ENCODE data around the gene WASL. TPM values are rescaled to one million over a fixed set of nuclear protein-coding genes. Genes with fewer than 3 reads are reported as not detected.
A peak's percentile ranks its signal among the peaks of the same experiment; 100 is the strongest.

The WASL gene
- total RNA-seq, 1 experiment from 2014 or later, result 34.4 TPM

GRCh38 chr7:123650595-123650994 lies 98.2 kb downstream of the WASL start:
- H3K27ac Mint-ChIP-seq, result 0 out of 2 replicates have a peak overlapping the region, but pooled peaks have one; percentile 3
- CTCF ChIA-PET, result interaction anchor here (1.8 kb wide), 1 partner anchor 32 kb away, joined by 6 read pairs; no protein-coding TSS in a partner anchor
- POLR2A ChIA-PET, result no interaction called here

More at GRCh38 chr7:123650595-123650994, 98.2 kb downstream of the WASL start:
- Mint-ChIP-seq H3K9me3 (no peaks in the 10 kb centered on the region), H3K4me3 (no peak overlapping the region), H3K4me1 (peaks cover 21% of the 10 kb centered on the region), H3K36me3 (no peaks in the 10 kb centered on the region), H3K27me3 (ENCODE audit: low read depth) (no peaks in the 10 kb centered on the region)
- DNase-seq (ENCODE audit: low spot score), result no peak
- TF ChIP-seq JUN (CRISPR knock-in tag; IDR thresholded peaks at IDR 0.05), result no peak
- TF ChIP-seq RORB (CRISPR knock-in tag; IDR thresholded peaks at IDR 0.05), result no peak
- TF ChIP-seq FOXJ3 (CRISPR knock-in tag; IDR thresholded peaks at IDR 0.05; ENCODE audit: borderline replicate concordance), result no peak
- TF ChIP-seq CBFB (CRISPR knock-in tag; IDR thresholded peaks at IDR 0.05; ENCODE audit: low read depth), result no peak
- TF ChIP-seq TP53 (CRISPR knock-in tag; IDR thresholded peaks at IDR 0.05), result no peak
- TF ChIP-seq, protein P1, sequence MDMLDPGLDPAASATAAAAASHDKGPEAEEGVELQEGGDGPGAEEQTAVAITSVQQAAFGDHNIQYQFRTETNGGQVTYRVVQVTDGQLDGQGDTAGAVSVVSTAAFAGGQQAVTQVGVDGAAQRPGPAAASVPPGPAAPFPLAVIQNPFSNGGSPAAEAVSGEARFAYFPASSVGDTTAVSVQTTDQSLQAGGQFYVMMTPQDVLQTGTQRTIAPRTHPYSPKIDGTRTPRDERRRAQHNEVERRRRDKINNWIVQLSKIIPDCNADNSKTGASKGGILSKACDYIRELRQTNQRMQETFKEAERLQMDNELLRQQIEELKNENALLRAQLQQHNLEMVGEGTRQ (CRISPR knock-in tag; IDR thresholded peaks at IDR 0.05), result no peak
- no peak for TF ChIP-seq ZMAT4 (CRISPR knock-in tag; IDR thresholded peaks at IDR 0.05)
- TF ChIP-seq, protein P2, sequence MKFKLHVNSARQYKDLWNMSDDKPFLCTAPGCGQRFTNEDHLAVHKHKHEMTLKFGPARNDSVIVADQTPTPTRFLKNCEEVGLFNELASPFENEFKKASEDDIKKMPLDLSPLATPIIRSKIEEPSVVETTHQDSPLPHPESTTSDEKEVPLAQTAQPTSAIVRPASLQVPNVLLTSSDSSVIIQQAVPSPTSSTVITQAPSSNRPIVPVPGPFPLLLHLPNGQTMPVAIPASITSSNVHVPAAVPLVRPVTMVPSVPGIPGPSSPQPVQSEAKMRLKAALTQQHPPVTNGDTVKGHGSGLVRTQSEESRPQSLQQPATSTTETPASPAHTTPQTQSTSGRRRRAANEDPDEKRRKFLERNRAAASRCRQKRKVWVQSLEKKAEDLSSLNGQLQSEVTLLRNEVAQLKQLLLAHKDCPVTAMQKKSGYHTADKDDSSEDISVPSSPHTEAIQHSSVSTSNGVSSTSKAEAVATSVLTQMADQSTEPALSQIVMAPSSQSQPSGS (CRISPR knock-in tag; IDR thresholded peaks at IDR 0.05; ENCODE audit: borderline replicate concordance, low read depth), result no peak
- TF ChIP-seq ZNF532 (CRISPR knock-in tag; IDR thresholded peaks at IDR 0.05; ENCODE audit: borderline replicate concordance), result no peak
- TF ChIP-seq TCF7 (CRISPR knock-in tag; IDR thresholded peaks at IDR 0.05; ENCODE audit: low read depth), result no peak
- no peak for TF ChIP-seq CREB1 (CRISPR knock-in tag; IDR thresholded peaks at IDR 0.05)
- no peak for TF ChIP-seq MAX (CRISPR knock-in tag; IDR thresholded peaks at IDR 0.05)
- no peak for TF ChIP-seq IRF2 (CRISPR knock-in tag; IDR thresholded peaks at IDR 0.05; ENCODE audit: borderline replicate concordance, low read depth)
- TF ChIP-seq, protein P3, sequence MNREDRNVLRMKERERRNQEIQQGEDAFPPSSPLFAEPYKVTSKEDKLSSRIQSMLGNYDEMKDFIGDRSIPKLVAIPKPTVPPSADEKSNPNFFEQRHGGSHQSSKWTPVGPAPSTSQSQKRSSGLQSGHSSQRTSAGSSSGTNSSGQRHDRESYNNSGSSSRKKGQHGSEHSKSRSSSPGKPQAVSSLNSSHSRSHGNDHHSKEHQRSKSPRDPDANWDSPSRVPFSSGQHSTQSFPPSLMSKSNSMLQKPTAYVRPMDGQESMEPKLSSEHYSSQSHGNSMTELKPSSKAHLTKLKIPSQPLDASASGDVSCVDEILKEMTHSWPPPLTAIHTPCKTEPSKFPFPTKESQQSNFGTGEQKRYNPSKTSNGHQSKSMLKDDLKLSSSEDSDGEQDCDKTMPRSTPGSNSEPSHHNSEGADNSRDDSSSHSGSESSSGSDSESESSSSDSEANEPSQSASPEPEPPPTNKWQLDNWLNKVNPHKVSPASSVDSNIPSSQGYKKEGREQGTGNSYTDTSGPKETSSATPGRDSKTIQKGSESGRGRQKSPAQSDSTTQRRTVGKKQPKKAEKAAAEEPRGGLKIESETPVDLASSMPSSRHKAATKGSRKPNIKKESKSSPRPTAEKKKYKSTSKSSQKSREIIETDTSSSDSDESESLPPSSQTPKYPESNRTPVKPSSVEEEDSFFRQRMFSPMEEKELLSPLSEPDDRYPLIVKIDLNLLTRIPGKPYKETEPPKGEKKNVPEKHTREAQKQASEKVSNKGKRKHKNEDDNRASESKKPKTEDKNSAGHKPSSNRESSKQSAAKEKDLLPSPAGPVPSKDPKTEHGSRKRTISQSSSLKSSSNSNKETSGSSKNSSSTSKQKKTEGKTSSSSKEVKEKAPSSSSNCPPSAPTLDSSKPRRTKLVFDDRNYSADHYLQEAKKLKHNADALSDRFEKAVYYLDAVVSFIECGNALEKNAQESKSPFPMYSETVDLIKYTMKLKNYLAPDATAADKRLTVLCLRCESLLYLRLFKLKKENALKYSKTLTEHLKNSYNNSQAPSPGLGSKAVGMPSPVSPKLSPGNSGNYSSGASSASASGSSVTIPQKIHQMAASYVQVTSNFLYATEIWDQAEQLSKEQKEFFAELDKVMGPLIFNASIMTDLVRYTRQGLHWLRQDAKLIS (CRISPR knock-in tag; IDR thresholded peaks at IDR 0.05; ENCODE audit: borderline replicate concordance), result no peak
- no peak for TF ChIP-seq FOXP1 (CRISPR knock-in tag; IDR thresholded peaks at IDR 0.05; ENCODE audit: borderline replicate concordance)
- no peak for TF ChIP-seq ELF4 (CRISPR knock-in tag; IDR thresholded peaks at IDR 0.05; ENCODE audit: low read depth)
- ATAC-seq, result no peak
